Fibroblast of skin of left quadriceps (primary cell): ENCODE measurements around the gene NMB.

Source experiments
- DNase-seq, 2 experiments: peaks; one replicate each; pipeline ENCODE4 v3.0.0-alpha.2; 2013; ENCODE audit warnings: low read depth in 2 of 2

NMB gene

DNA sequence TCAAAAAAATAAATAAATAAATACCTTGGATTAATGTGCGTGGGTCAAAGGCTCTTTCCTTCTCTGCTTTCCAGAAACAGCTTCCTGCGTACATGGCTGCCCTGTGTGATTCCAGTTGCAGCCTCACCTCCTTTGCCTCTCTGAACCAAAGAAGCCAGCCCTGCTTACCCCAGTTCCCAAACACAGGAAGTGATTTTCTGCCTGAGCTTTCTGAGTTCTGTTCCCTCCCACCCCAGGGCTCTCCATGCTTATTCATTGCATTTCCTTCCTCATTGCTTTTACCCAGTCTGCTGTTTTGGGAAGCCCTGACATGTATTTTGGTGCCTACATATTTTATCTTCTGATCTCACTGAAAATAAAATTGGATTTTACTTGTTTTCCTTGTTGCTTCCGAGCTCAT lies 41.8 kb downstream of the NMB start:
- no peak for DNase-seq

DNA sequence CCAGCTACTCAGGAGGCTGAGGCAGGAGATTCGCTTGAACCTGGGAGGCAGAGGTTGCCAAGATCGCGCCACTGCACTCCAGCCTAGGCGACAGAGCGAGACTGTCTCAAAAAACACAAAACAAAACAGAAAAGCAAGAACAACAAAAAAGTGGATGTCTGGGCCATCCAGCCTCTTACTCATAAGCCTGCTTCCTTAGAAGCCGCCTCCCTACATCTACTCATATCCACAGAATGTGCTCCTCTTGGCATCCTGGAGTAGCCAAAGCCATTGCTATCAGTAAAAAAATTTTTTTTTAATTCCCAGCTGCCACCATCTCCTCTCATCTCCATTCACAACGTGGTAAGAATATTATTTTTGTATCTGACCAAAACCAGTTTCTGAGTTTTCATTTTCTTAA lies 46.4 kb downstream of the NMB start:
- DNase-seq = no peak

DNA sequence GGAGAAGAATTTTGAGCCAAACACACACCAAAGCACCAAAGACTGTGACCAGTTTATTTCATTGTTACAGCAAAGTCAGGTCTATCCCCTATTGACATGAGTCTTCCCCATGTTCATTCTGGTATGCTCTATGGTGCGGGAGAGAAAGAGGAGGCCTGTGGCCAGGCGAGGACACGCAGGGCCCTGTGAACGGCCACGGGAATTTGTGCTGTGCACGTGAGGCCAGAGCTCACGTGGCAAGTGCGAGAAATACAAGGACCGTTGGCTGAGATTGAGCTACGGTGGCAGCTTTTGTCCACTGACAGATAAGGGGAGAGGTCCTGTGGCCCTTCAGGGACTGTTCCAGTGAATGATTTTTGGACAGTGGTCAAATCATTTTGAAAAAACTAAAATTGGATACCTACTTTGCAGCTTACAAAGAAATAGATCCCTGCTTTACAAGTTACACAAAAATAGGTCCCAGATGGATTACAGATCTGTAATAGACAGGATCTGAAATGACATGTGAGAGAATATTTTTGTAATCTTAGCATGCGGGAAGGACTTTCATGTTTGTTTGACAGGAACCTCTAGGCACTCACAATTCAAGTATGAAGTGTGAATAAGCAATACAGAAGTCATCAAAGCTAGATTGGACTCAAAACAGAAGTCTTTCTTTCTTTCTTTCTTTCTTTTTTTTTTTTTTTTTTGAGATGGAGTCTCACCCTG lies 48.0 kb downstream of the NMB start:
- DNase-seq = no peak

DNA sequence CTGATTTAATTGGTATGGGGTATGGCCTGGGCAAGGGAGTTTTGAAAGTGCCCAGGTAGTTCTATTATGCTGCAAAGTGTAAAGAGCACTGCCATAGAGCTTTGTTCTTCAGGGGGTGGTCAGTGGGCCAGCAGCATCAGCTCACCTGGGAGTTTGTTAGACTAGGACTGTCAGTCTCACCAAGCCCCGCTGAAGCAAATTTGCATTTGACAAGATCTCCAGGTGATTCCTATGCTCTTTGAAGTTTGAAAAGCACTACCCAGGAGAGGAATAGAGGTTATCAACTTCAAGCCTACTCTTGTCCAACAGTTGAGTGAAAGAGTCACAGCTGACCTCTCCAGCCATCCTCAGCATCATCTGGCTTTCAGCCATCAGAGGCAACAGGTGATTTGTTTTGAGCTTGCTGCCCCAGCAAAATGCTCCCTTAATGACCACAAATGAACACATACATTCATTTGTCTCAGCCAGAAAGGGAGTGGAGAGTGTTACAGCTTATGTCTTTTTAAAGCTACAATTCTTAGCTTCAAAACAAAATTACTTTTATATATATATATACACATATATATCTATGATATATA lies 49.2 kb downstream of the NMB start:
- DNase-seq = no peak

DNA sequence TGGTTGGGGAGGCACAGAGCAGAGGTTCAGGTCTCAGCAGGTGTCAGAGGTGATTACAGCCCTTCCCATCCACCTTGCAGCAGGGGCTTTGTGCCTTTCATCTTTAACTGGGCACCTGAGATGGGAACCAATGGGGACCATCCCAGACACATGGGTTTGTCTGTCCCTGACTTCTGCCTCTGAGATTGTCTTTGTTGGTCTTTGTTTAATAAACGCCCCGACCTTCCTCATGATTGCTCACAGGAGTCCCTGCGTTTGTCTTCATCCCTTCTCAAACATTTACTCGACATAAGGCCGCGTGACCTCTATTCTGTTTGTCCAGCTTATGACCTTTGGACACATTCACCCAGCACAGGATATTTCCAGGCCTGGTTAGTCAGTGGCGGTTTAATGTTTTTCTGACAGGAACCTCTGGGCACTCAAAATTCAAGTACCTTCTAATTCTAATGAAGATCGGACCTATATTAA lies 51.3 kb downstream of the NMB start:
- no peak for DNase-seq

DNA sequence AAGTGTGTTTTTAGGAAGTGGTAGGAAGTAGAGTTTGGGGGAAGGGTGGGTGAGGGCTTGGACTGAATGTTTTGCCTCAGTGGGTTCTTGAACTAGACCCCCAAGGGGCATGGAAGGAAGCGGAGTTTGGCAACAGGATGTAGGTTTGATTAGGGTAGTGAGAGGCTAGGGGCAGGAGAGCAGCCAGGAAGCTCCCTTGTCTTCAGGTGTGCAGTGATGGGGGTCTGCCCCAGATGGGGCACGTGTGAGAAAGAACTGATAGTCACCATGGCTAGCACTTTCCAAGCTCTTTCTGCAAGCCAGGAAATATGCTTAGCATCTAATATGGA lies 52.5 kb downstream of the NMB start:
- no peak for DNase-seq
